ENCODE results near the gene CORO7.

Gene CORO7

GRCh38 chr16:4332623-4333307 is 83.6 kb downstream of the CORO7 start:
- H3K4me1 ChIP-seq (ENCODE audit: insufficient read depth, low read length, severe bottlenecking), result peaks cover 5% of the 10 kb centered on the region
- H3F3A ChIP-seq (ENCODE audit: insufficient read depth, low read length), result no peaks in the 10 kb centered on the region
- H3K4me2 ChIP-seq (ENCODE audit: low read length), result no peak overlapping the region
- no peak overlapping the region for H3K9ac ChIP-seq (ENCODE audit: low read length)
- H3K27ac ChIP-seq (ENCODE audit: low read depth, low read length, poor library complexity, severe bottlenecking), result no peak overlapping the region
- H3K27me3 ChIP-seq (ENCODE audit: insufficient read depth, low read length), result peaks cover 12% of the 10 kb centered on the region; the same call in 1 of the 2 replicates
- no peaks in the 10 kb centered on the region for H3K9me2 ChIP-seq (ENCODE audit: low read depth, low read length)
- no peak overlapping the region for H3K4me3 ChIP-seq (ENCODE audit: low read depth, low read length, poor library complexity, severe bottlenecking)
- TF ChIP-seq CTCF (IDR thresholded peaks at IDR 0.05; ENCODE audit: low read length), result no peak
- no peak for TF ChIP-seq EZH2 (IDR thresholded peaks at IDR 0.05; ENCODE audit: borderline replicate concordance, low read length)
- H3K79me2 ChIP-seq (ENCODE audit: insufficient read depth, low read length), result no peaks in the 10 kb centered on the region
- no peaks in the 10 kb centered on the region for H4K20me1 ChIP-seq (ENCODE audit: insufficient read depth, low read length)
- H3K9me3 ChIP-seq (ENCODE audit: low read length), result no peaks in the 10 kb centered on the region
- no peak overlapping the region for H2AFZ ChIP-seq (ENCODE audit: low read length)
- no peaks in the 10 kb centered on the region for H3K36me3 ChIP-seq (ENCODE audit: insufficient read depth, low read length)

- no peaks in the 10 kb centered on the region for H3K79me2 ChIP-seq (ENCODE audit: insufficient read depth, low read length)
- no peak overlapping the region for H3K27ac ChIP-seq (ENCODE audit: low read depth, low read length, poor library complexity, severe bottlenecking)
- H4K20me1 ChIP-seq (ENCODE audit: insufficient read depth, low read length), result no peaks in the 10 kb centered on the region
Measured at GRCh38 chr16:4332083-4332482, 84.3 kb downstream of the CORO7 start.

GRCh38 chr16:4330277-4330874 is 86.0 kb downstream of the CORO7 start:
- Histone ChIP-seq H4K20me1 (ENCODE audit: insufficient read depth, low read length) (no peaks in the 10 kb centered on the region), H3K9me3 (ENCODE audit: low read length) (no peaks in the 10 kb centered on the region), H3K36me3 (ENCODE audit: insufficient read depth, low read length) (no peaks in the 10 kb centered on the region), H3K27ac (ENCODE audit: low read depth, low read length, poor library complexity, severe bottlenecking) (no peak overlapping the region), H3K4me1 (ENCODE audit: insufficient read depth, low read length, severe bottlenecking) (peaks cover 5% of the 10 kb centered on the region), H3K9me2 (ENCODE audit: low read depth, low read length) (no peaks in the 10 kb centered on the region), H3F3A (ENCODE audit: insufficient read depth, low read length) (no peaks in the 10 kb centered on the region), H3K4me3 (ENCODE audit: low read depth, low read length, poor library complexity, severe bottlenecking) (no peak overlapping the region), H3K9ac (ENCODE audit: low read length) (no peak overlapping the region), H3K4me2 (ENCODE audit: low read length) (no peak overlapping the region), H3K27me3 (ENCODE audit: insufficient read depth, low read length) (peaks cover 12% of the 10 kb centered on the region; the same call in 1 of the 2 replicates), H2AFZ (ENCODE audit: low read length) (no peak overlapping the region), H3K79me2 (ENCODE audit: insufficient read depth, low read length) (no peaks in the 10 kb centered on the region)
- peak; percentile 87 for TF ChIP-seq CTCF (IDR thresholded peaks at IDR 0.05; ENCODE audit: low read length)
- no peak for TF ChIP-seq EZH2 (IDR thresholded peaks at IDR 0.05; ENCODE audit: borderline replicate concordance, low read length)

More at GRCh38 chr16:4332083-4332482, 84.3 kb downstream of the CORO7 start:
- H3K9me3 ChIP-seq (ENCODE audit: low read length), result no peaks in the 10 kb centered on the region
- TF ChIP-seq EZH2 (IDR thresholded peaks at IDR 0.05; ENCODE audit: borderline replicate concordance, low read length), result no peak
- no peaks in the 10 kb centered on the region for H3K36me3 ChIP-seq (ENCODE audit: insufficient read depth, low read length)
- H3F3A ChIP-seq (ENCODE audit: insufficient read depth, low read length), result no peaks in the 10 kb centered on the region
- no peaks in the 10 kb centered on the region for H3K9me2 ChIP-seq (ENCODE audit: low read depth, low read length)
- H2AFZ ChIP-seq (ENCODE audit: low read length), result no peak overlapping the region
- H3K4me2 ChIP-seq (ENCODE audit: low read length), result no peak overlapping the region
- H3K4me1 ChIP-seq (ENCODE audit: insufficient read depth, low read length, severe bottlenecking), result peaks cover 5% of the 10 kb centered on the region
- H3K27me3 ChIP-seq (ENCODE audit: insufficient read depth, low read length), result peaks cover 12% of the 10 kb centered on the region; the same call in 1 of the 2 replicates
- H3K4me3 ChIP-seq (ENCODE audit: low read depth, low read length, poor library complexity, severe bottlenecking), result no peak overlapping the region
- no peak overlapping the region for H3K9ac ChIP-seq (ENCODE audit: low read length)
